A673 (cell line): ENCODE measurements around the gene TBC1D22A. TPM values are rescaled to one million over a fixed set of nuclear protein-coding genes. Genes with fewer than 3 reads are reported as not detected.

ENCODE experiments used
- BruUV-seq: library from RNA; stranded (reverse); fragments of 400-500 nt; replicated peaks from 2 replicates; lab custom pipeline; 2021; lab: Mats Ljungman, UMichigan
- CTCF ChIA-PET: fragments of 300-600 bp; sonication (Branson Sonifier 250); formaldehyde crosslinking; loops from one replicate; lab custom pipeline; 2022; ENCODE audit warnings: antibody characterized with exemption; lab: Charles Lee
- POLR2A ChIA-PET: fragments of 300-600 bp; sonication (Branson Sonifier 250); formaldehyde crosslinking; loops from one replicate; lab custom pipeline; 2022; ENCODE audit warnings: antibody characterized with exemption; ENCODE audit not compliant: low non-redundant PET; lab: Charles Lee
- DNase-seq: peaks from one replicate; pipeline ENCODE4 v3.0.0-alpha.2; 2015; ENCODE audit warnings: low spot score
- H3K27ac ChIP-seq: fragments of 200-600 bp; sonication (generic); 2 replicates; pipeline ENCODE4 v1.5.1; 2016; ENCODE audit warnings: mixed run types, low read depth, mild to moderate bottlenecking, mixed read lengths, antibody characterized with exemption, low read length; ENCODE audit not compliant: poor library complexity, severe bottlenecking
- H3K27me3 ChIP-seq: fragments of 200-600 bp; sonication (generic); replicated peaks from 2 replicates; pipeline ENCODE4 v1.6.1; 2017; ENCODE audit warnings: mixed run types, low read depth, mild to moderate bottlenecking, mixed read lengths, antibody characterized with exemption, low read length; ENCODE audit not compliant: insufficient read depth, poor library complexity
- H3K36me3 ChIP-seq: fragments of 200-600 bp; sonication (generic); 2 replicates; pipeline ENCODE4 v1.6.1; 2016; ENCODE audit warnings: mixed run types, mild to moderate bottlenecking, mixed read lengths, antibody characterized with exemption, low read length; ENCODE audit not compliant: insufficient read depth, poor library complexity, severe bottlenecking
- H3K4me1 ChIP-seq: fragments of 200-600 bp; sonication (generic); 2 replicates; pipeline ENCODE4 v1.6.1; 2017; ENCODE audit warnings: mixed run types, mild to moderate bottlenecking, mixed read lengths, antibody characterized with exemption, low read length; ENCODE audit not compliant: insufficient read depth, poor library complexity, severe bottlenecking
- H3K4me3 ChIP-seq: fragments of 200-600 bp; sonication (generic); 2 replicates; pipeline ENCODE4 v1.5.1; 2016; ENCODE audit warnings: low read depth, mixed run types, mild to moderate bottlenecking, mixed read lengths, low read length; ENCODE audit not compliant: poor library complexity, severe bottlenecking
- H3K9me3 ChIP-seq: fragments of 200-600 bp; sonication (generic); 2 replicates; pipeline ENCODE4 v1.6.1; 2016; ENCODE audit warnings: mixed run types, low read depth, mild to moderate bottlenecking, mixed read lengths, antibody characterized with exemption, low read length; ENCODE audit not compliant: poor library complexity, severe bottlenecking
- CTCF ChIP-seq: fragments of 300-800, 200-600 bp; sonication (generic); conservative IDR thresholded peaks from 2 replicates; pipeline ENCODE4 v1.5.1; 2017; ENCODE audit warnings: low read depth, mild to moderate bottlenecking, antibody characterized with exemption, low read length, moderate library complexity, mixed read lengths
- EZH2 ChIP-seq: fragments of 200-600 bp; sonication (generic); IDR thresholded peaks from 2 replicates; pipeline ENCODE4 v1.6.1; 2017; ENCODE audit warnings: borderline replicate concordance, low read depth, mild to moderate bottlenecking, mixed read lengths, antibody characterized with exemption, low read length; ENCODE audit not compliant: poor library complexity, severe bottlenecking
- intact Hi-C: fragments of 100-400 bp; cut with micrococcal nuclease; formaldehyde crosslinking; loops from one replicate; pipeline ENCODE4 v1.10.0; 2022; ENCODE audit not compliant: unreplicated experiment
- total RNA-seq: library from RNA; stranded (reverse); gene quantifications from 2 replicates; pipeline ENCODE4 v1.2.3, GENCODE V29; 2021

The TBC1D22A gene
- total RNA-seq, 1 experiment from 2014 or later: 22.5 TPM

GRCh38 chr22:46750863-46751443 lies 11.5 kb upstream of the TBC1D22A start:
- no peak for DNase-seq
- Histone ChIP-seq H3K36me3 (no peaks in the 10 kb centered on the region), H3K27ac (no peak overlapping the region), H3K27me3 (no peaks in the 10 kb centered on the region), H3K4me1 (peaks cover 7% of the 10 kb centered on the region), H3K9me3 (no peaks in the 10 kb centered on the region), H3K4me3 (no peak overlapping the region)
- no TSS peak for BruUV-seq
- CTCF ChIA-PET: interaction anchor here (0.6 kb wide), 1 partner anchor 203 kb away, joined by 3 read pairs; no protein-coding TSS in a partner anchor
- intact Hi-C loops: no loop called here
- POLR2A ChIA-PET: no interaction called here
- no peak for TF ChIP-seq CTCF
- TF ChIP-seq EZH2: no peak

GRCh38 chr22:46752286-46752987 lies 10.0 kb upstream of the TBC1D22A start:
- no TSS peak for BruUV-seq
- no peak for DNase-seq
- CTCF ChIA-PET: no interaction called here
- TF ChIP-seq CTCF (no peak), EZH2 (no peak)
- no peaks in the 10 kb centered on the region for H3K9me3 ChIP-seq
- peaks cover 7% of the 10 kb centered on the region for H3K4me1 ChIP-seq
- intact Hi-C loops: no loop called here
- H3K27me3 ChIP-seq: no peaks in the 10 kb centered on the region
- POLR2A ChIA-PET: no interaction called here
- no peak overlapping the region for H3K27ac ChIP-seq
- H3K4me3 ChIP-seq: no peak overlapping the region
- no peaks in the 10 kb centered on the region for H3K36me3 ChIP-seq

- POLR2A ChIA-PET: no interaction called here
- intact Hi-C loops: no loop called here
These were observed 9.5 kb upstream of the TBC1D22A start for GRCh38 chr22:46752988-46753310.

More at GRCh38 chr22:46752988-46753310, 9.5 kb upstream of the TBC1D22A start:
- DNase-seq: no peak
- H3K4me1 ChIP-seq: peaks cover 7% of the 10 kb centered on the region
- H3K9me3 ChIP-seq: no peaks in the 10 kb centered on the region
- H3K27me3 ChIP-seq: no peaks in the 10 kb centered on the region
- H3K4me3 ChIP-seq: no peak overlapping the region
- TF ChIP-seq CTCF (no peak), EZH2 (no peak)
- CTCF ChIA-PET: no interaction called here
- no TSS peak for BruUV-seq
- H3K36me3 ChIP-seq: no peaks in the 10 kb centered on the region
- no peak overlapping the region for H3K27ac ChIP-seq
